Pancreas (tissue), 10 donors: ENCODE results near the gene OSBPL6. TPM values are rescaled to one million over a fixed set of nuclear protein-coding genes. Genes with fewer than 3 reads are reported as not detected.
"Not testable (repeated sequence)": the region's sequence is repeated elsewhere in the genome, so short reads cannot be mapped to it uniquely, and the experiment has no call there.

Experiments used
- ATAC-seq, 4 donors: fragments of 200-7000 bp; cut with Tn5 transposase; one replicate each; pipeline versions ENCODE4 v1.8.0 to v1.9.1; 2020; ENCODE audit warnings: mild to moderate bottlenecking in 4 of 4, moderate library complexity in 4 of 4
- DNase-seq, 6 donors: peaks; one replicate each; pipeline ENCODE4 v3.0.0-alpha.2; 2020
- FAIRE-seq: peaks from 2 replicates; lab custom pipeline; 2012; peaks lifted over from hg19 to GRCh38; lab: Jason Lieb, UNC
- H3K27ac ChIP-seq, 4 donors: fragments of 200-600 bp; sonication (generic); 1 replicate in 3 of 4; 2 replicates in 1 of 4; pipeline versions ENCODE4 v1.5.0 to v1.8.0; 2020
- H3K27me3 ChIP-seq, 4 donors: fragments of 200-600 bp; one replicate each; pipeline ENCODE4 v1.8.0; 2021
- H3K36me3 ChIP-seq, 3 donors: fragments of 200-600 bp; sonication (generic) in 1 of 3; one replicate each; pipeline versions ENCODE4 v1.5.0 to v1.8.0; 2020 to 2021
- H3K4me1 ChIP-seq, 3 donors: fragments of 200-600 bp; one replicate each; pipeline ENCODE4 v1.8.0; 2021
- H3K4me3 ChIP-seq, 4 donors: fragments of 200-600 bp; sonication (generic) in 2 of 4; one replicate each; pipeline versions ENCODE4 v1.5.0 to v1.8.0; 2020 to 2021
- H3K9me3 ChIP-seq, 4 donors: fragments of 200-600 bp; one replicate each; pipeline ENCODE4 v1.8.0; 2021
- CTCF ChIP-seq, 4 donors: fragments of 200-600 bp; sonication (generic) in 3 of 4; IDR thresholded peaks; one replicate each; pipeline versions ENCODE4 v1.5.0 to v1.8.0; 2021; ENCODE audit warnings: antibody characterized with exemption in 4 of 4
- WGBS, 2 donors: extraction: QIAGEN DNeasy Blood & Tissue Kit; methylation state at CpG; one replicate each; pipeline ENCODE4 v1.1.7; 2013; 5-methylcytosine and 5-hydroxymethylcytosine counted together
- intact Hi-C, 3 donors: fragments of 100-400 bp; cut with DNase I; formaldehyde crosslinking; loops; one replicate each; pipeline versions ENCODE4 v1.11.1 to v1.14.2; 2022
- polyA plus RNA-seq, 2 donors: library from polyadenylated mRNA; stranded (reverse); fragments of 200-250 nt; gene quantifications; one replicate each; pipeline ENCODE4 v1.2.3, GENCODE V29; 2013
- total RNA-seq, 6 donors: library from RNA; stranded (reverse); fragmentation: NEBNext Ultra II Directional in 4 of 6; extraction: Animal tissue kit (Norgen Biotek cat#: 25700) in 4 of 6; gene quantifications; one replicate each; pipeline versions ENCODE4 v1.2.1 to v1.2.4, GENCODE V29; 2021 to 2023
- donor health status: healthy with polysubstance abuse.
- donor health status: DM: no; HTN: no; CAD: no; lungs with moderate emphysema.
- donor health status: DM: no; HTN: no; CAD: no.
- donor health status: control.
- donor health status: control.
- donor health status: Bipolar disorder and iron deficiency.
- donor health status: DM: yes; HTN: yes; CAD: no.
- donor health status: DM: no; HTN: no; CAD: no.
- donor health status: DM: no; HTN: no; CAD: no.
- donor health status: DM: yes; HTN: yes; CAD: no.

The OSBPL6 gene
- total and polyA plus RNA-seq, 8 donors, result 0.30 to 1.4 (median 0.79) TPM

DNA sequence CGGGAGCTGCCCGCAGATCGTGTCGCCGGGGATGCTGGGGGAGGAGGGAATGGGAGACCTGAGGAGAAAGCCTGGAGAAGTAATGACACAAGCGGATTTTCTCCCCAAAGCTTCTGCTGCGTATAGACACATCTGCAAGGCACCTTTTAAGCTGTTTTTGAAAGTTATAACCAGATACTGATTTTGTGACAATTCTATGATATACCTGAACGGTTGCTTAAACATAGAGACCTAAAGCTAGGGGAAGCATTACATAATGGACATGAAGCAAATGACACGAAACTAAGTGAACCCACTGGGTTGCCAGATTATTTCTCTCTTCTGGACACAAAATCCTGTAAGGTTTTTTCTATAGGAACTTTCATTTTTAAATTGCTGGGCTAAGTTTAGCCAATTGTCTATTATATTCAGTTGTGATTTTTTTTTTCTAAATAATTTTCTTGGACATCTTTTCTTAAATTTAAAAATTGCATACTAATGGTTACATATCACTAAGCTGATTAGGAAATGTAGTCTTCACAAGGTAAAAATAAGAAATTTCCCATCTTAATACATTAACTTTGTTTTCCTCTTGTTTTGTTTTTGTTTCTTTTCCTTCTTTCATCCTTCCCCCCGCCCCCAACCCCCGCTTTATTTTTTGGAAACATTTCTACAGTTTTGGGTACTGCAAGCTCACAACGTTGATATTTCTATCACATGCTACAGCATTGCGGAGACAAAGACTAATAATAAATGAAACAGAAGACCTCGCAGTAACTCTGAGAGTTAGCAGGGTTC is 1.3 kb downstream of the OSBPL6 start:
- ATAC-seq, result no peak
- H3K9me3 ChIP-seq, result no peaks in the 10 kb centered on the region
- H3K27ac ChIP-seq, result peak overlapping the region in 1 of 4 donors; percentile 89
- H3K4me3 ChIP-seq, result peak overlapping the region; percentile 55 to 97 (median 76)
- DNase-seq, result no peak
- no peaks in the 10 kb centered on the region for H3K36me3 ChIP-seq
- intact Hi-C loops, result no loop called here
- no peak for FAIRE-seq
- H3K4me1 ChIP-seq, result peaks cover 0 to 6% (median 0%) of the 10 kb centered on the region in 3 donors
- H3K27me3 ChIP-seq, result no peaks in the 10 kb centered on the region
- WGBS, 2 donors, result 15 to 17% methylated on average over 14 of the region's 14 CpGs
- no peak for TF ChIP-seq CTCF (IDR thresholded peaks at IDR 0.05)

- peaks cover 0 to 6% (median 0%) of the 10 kb centered on the region in 3 donors for H3K4me1 ChIP-seq
- ATAC-seq (no peak), DNase-seq (no peak), FAIRE-seq (no peak)
- H3K36me3 ChIP-seq, result no peaks in the 10 kb centered on the region
- H3K27me3 ChIP-seq, result no peaks in the 10 kb centered on the region
- no peak overlapping the region for H3K27ac ChIP-seq
- H3K4me3 ChIP-seq, result no peak overlapping the region
- H3K9me3 ChIP-seq, result no peaks in the 10 kb centered on the region
- WGBS, 2 donors, result 70 to 88% methylated on average over 1 of the region's 1 CpG
- intact Hi-C loops, result no loop called here
- no peak for TF ChIP-seq CTCF (IDR thresholded peaks at IDR 0.05)
Measured at GRCh38 chr2:178197791-178198190, 3.5 kb downstream of the OSBPL6 start.

GRCh38 chr2:178198441-178198840 is 4.1 kb downstream of the OSBPL6 start:
- H3K36me3 ChIP-seq, FAIRE-seq, DNase-seq, ATAC-seq, H3K27me3 ChIP-seq, H3K4me1 ChIP-seq, intact Hi-C loops, H3K9me3 ChIP-seq, H3K27ac ChIP-seq, H3K4me3 ChIP-seq: not testable (repeated sequence)
- 84 to 90% methylated on average over 4 of the region's 4 CpGs for WGBS, 2 donors

DNA sequence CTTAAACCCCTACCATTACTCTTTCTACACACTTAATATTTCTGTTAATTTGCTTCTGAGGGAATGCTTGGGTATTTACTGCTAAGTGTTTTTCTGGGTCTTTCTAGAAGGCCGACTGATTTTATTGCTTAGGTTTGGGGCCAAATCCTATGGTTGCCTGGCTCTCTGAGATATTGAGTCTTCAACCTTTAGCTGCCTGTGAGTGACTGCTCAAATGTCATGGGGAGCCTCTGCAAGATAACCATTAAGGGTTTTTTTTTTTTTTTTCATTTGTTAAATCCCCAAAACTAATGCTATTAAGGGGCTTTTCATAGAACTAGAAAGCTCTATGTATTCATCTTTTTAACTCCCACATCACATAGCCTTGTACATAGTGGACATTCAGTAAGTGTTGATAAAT is 5.0 kb downstream of the OSBPL6 start:
- H3K36me3 ChIP-seq, result no peaks in the 10 kb centered on the region
- WGBS, 2 donors, result 83 to 95% methylated on average over 1 of the region's 1 CpG
- DNase-seq (no peak), ATAC-seq (no peak), FAIRE-seq (no peak)
- no peaks in the 10 kb centered on the region for H3K27me3 ChIP-seq
- peaks cover 0 to 6% (median 0%) of the 10 kb centered on the region in 3 donors for H3K4me1 ChIP-seq
- no peak overlapping the region for H3K27ac ChIP-seq
- no peaks in the 10 kb centered on the region for H3K9me3 ChIP-seq
- intact Hi-C loops, result no loop called here
- H3K4me3 ChIP-seq, result no peak overlapping the region
- no peak for TF ChIP-seq CTCF (IDR thresholded peaks at IDR 0.05)

- intact Hi-C loops, result no loop called here
- Histone ChIP-seq H3K27ac (no peak overlapping the region), H3K9me3 (no peaks in the 10 kb centered on the region), H3K4me3 (no peak overlapping the region), H3K36me3 (no peaks in the 10 kb centered on the region), H3K27me3 (no peaks in the 10 kb centered on the region), H3K4me1 (peaks cover 0 to 5% (median 0%) of the 10 kb centered on the region in 3 donors)
- ATAC-seq (no peak), FAIRE-seq (no peak), DNase-seq (no peak)
- 69 to 100% methylated on average over 1 of the region's 1 CpG for WGBS, 2 donors
- no peak for TF ChIP-seq CTCF (IDR thresholded peaks at IDR 0.05)
Measured at GRCh38 chr2:178200331-178200730, 6.0 kb downstream of the OSBPL6 start.
